ENCODE data around the gene C3orf49.
A peak's percentile ranks its signal among the peaks of the same experiment; 100 is the strongest.

Gene C3orf49

GRCh38 chr3:63818282-63819150 lies 583 bp upstream of the C3orf49 start:
- no peak for DNase-seq (ENCODE audit: low spot score)
- peak; percentile 64 for TF ChIP-seq CTCF (IDR thresholded peaks at IDR 0.05)
- no peak overlapping the region for H3K4me3 ChIP-seq
- no peak overlapping the region for H3K27ac ChIP-seq

GRCh38 chr3:63824309-63824708 lies 5.2 kb downstream of the C3orf49 start:
- Histone ChIP-seq H3K27ac (no peak overlapping the region), H3K4me3 (no peak overlapping the region)
- DNase-seq (ENCODE audit: low spot score): no peak
- no peak for TF ChIP-seq CTCF (IDR thresholded peaks at IDR 0.05)

GRCh38 chr3:63830526-63830925 lies 11.4 kb downstream of the C3orf49 start:
- no peak for DNase-seq (ENCODE audit: low spot score)
- Histone ChIP-seq H3K27ac (no peak overlapping the region), H3K4me3 (no peak overlapping the region)
- TF ChIP-seq CTCF (IDR thresholded peaks at IDR 0.05): no peak

- TF ChIP-seq CTCF (IDR thresholded peaks at IDR 0.05): no peak
- no peak overlapping the region for H3K27ac ChIP-seq
- no peak overlapping the region for H3K4me3 ChIP-seq
- DNase-seq (ENCODE audit: low spot score): no peak
Observed at GRCh38 chr3:63832395-63832794, 13.3 kb downstream of the C3orf49 start.

- H3K27ac ChIP-seq: no peak overlapping the region
- TF ChIP-seq CTCF (IDR thresholded peaks at IDR 0.05): no peak
- no peak for DNase-seq (ENCODE audit: low spot score)
- H3K4me3 ChIP-seq: no peak overlapping the region
Observed at GRCh38 chr3:63841704-63842103, 22.6 kb downstream of the C3orf49 start.

- no peak for TF ChIP-seq CTCF (IDR thresholded peaks at IDR 0.05)
- Histone ChIP-seq H3K27ac (no peak overlapping the region), H3K4me3 (no peak overlapping the region)
- no peak for DNase-seq (ENCODE audit: low spot score)
Observed at GRCh38 chr3:63842127-63842526, 23.0 kb downstream of the C3orf49 start.

- no peak for TF ChIP-seq CTCF (IDR thresholded peaks at IDR 0.05)
Observed at GRCh38 chr3:63845215-63845614, 26.1 kb downstream of the C3orf49 start.

More at GRCh38 chr3:63845215-63845614, 26.1 kb downstream of the C3orf49 start:
- H3K4me3 ChIP-seq: no peak overlapping the region
- no peak overlapping the region for H3K27ac ChIP-seq
- no peak for DNase-seq (ENCODE audit: low spot score)

Measured in coronary artery (tissue), 2 donors.